Epidermal melanocyte (primary cell): ENCODE data around the gene MUCL3.
"Not testable (repeated sequence)": the region's sequence is repeated elsewhere in the genome, so short reads cannot be mapped to it uniquely, and the experiment has no call there.

Source experiments
- DNase-seq: peaks from one replicate; pipeline ENCODE4 v3.0.0; 2011; ENCODE audit warnings: low spot score; ENCODE audit not compliant: insufficient read length

The MUCL3 gene

DNA sequence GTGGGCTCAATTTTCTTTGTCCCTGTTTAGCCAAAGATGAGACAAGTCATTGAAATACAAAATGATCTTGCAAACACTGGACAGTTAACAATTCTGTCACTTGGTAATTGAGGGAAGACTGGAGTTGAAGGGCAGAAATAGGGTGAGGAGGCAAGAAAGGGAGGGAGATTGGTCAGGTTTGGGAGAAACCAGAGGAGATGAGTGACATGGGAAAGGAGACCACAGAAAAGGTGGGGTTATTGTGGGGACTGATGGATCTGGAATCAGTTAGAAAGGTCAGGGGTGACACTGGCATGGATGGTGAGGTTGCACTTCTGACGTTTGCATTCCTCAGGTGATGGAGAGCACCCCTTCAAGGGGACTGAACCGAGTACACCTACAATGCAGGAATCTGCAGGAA lies 32.1 kb upstream of the MUCL3 start:
- no peak for DNase-seq

- DNase-seq: not testable (repeated sequence)
Observed at GRCh38 chr6:30910473-30910872, 30.3 kb upstream of the MUCL3 start.

DNA sequence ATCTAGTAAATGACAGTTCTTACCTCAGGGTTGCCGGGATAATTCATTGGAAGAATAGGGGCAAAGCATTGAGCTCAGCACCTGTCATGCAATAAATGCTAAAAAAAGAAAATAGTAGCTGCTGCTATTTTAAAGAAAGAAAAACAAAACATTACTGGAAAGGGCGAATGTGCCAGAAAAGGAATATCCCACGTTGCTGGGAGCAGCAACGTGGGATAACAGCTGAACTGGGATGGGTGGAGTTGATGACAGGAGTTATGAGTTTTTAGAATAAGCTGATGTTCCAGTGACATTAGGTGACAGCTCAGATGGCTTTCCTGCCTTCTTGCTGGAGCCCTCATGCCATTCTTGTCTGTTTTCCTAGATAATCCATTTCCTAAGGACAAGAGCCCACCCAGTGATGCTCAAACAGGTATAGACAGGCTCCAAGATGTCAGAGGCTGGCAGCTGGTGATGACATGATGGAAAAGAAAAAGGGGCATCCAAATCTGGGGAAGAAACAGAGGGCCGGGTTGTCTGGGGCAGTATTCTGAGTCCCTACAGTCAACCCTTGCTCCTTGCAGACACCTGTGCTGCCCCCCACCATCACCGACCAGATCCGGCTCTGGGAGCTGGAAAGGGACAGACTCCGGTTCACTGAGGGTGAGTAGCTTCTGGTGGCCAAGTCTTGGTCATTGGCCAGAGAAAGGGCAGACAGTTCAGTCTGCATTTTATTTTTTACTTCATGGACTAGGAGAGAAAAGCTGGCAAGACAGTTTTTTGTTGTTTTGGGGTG lies 27.8 kb upstream of the MUCL3 start:
- no peak for DNase-seq

DNA sequence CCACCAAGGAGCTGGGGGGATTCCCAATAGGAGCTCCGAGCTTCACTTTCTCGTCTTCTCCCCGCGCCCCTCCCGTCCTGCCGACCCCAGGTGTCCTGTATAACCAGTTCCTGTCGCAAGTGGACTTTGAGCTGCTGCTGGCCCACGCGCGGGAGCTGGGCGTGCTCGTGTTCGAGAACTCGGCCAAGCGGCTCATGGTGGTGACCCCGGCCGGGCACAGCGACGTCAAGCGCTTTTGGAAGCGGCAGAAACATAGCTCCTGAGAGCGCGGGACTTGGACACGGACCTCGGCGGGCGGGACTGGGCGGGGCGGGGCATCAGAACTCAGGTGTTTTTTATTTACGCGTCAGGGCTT lies 27.1 kb upstream of the MUCL3 start:
- DNase-seq: no peak

GRCh38 chr6:30914076-30914853 lies 26.5 kb upstream of the MUCL3 start, which contains the start of gene VARS2:
Gene VARS2 (plus strand): TSS chr6:30914238. CDS start chr6:30914837, 599 bp downstream.
- peak; percentile 98 for DNase-seq

DNA sequence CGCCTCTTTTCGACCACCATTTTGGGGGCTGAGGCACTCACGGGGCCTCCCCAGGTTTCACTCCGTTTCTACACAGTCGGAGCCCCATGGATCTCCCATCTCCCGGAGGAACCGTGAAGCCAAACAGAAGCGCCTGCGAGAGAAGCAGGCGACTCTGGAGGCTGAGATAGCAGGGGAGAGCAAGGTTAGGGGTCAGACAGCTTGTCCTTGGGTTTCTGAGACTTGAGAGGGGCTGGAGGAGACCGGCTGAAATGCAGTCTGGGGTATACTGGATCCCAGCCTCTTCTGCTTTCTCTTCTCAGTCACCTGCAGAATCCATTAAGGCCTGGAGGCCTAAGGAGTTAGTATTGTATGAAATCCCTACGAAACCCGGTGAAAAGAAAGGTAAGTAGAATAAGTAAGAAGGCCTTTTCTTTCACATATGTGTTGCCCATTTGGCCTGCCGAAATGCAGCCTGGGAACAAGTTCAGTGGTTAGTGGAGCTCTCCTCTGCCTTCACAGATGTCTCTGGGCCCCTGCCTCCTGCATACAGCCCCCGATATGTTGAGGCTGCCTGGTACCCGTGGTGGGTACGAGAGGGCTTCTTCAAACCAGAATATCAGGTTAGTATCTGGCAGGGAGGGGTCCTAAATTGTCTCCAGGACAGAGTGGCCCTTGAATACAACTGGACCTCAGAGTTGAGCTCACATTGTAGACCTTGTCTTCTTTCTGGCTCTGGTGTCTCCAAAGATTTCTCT lies 25.8 kb upstream of the MUCL3 start:
- no peak for DNase-seq

DNA sequence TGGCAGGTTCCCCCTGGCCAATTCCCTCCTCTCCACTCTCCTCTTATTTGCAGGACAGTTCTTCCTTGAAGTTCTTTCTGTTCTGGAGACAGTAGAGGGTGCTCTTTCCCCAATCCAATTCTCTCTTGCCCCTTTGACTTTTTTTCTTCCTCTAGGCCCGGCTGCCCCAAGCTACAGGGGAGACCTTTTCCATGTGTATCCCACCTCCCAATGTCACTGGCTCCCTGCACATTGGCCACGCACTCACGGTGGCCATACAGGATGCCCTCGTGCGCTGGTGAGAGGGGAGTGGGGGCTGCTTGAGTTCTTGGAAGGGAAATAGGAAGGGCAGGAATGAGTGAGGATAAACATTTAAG lies 25.2 kb upstream of the MUCL3 start:
- DNase-seq: peak; percentile 91

DNA sequence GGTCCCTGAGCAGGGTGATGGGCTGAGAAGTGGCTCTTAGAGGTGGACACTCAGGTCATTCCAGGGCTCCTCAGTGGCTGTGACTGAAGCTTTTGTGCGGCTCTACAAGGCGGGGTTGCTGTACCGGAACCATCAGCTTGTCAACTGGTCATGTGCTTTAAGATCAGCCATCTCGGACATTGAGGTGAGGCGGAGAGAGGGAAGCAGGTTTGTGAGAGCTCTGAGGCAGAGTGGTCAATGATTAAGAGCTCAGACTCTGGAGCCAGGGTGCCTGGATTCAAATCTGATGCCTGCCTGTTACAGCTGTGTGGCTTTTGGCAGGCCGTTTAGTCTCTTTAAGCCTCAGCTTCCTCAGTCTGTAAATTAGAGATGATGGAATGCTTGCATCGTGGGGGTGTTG lies 23.7 kb upstream of the MUCL3 start:
- DNase-seq: no peak

DNA sequence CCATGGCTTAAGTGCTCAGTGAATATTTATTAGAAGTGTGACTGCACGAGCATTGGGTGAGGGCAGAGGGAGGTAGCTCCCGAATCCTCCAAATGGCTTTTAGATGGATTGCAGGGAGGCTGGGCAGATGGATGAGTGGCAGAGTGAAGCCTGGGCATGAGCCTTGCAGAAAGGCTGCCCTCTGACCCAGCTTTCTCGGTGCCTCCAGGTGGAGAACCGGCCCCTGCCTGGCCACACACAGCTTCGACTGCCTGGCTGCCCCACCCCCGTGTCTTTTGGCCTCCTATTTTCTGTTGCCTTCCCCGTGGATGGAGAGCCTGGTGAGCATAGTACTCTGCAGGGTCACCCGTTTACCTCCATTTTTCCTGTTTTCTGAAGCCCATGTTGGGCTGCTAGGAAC lies 23.3 kb upstream of the MUCL3 start:
- DNase-seq: no peak

DNA sequence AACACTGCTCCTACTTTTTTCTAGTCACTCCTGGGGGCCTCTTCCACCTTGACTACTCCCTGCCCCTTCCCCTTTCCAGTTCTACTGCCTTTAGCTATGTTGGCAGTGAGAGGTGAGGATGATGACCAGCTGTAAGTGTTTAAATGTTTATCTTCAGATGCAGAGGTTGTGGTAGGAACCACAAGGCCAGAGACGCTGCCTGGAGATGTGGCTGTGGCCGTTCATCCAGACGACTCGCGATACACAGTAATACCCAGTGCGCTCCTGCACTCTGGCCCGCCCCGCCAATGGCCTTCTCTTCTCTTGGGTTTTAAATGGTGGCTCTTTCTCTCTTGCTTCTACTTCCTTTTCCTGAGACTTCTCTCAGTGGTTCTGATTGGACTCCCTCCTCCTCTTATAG lies 22.1 kb upstream of the MUCL3 start:
- no peak for DNase-seq

- no peak for DNase-seq
Observed at GRCh38 chr6:30922447-30922852, 18.3 kb upstream of the MUCL3 start.

- not testable (repeated sequence) for DNase-seq
Observed at GRCh38 chr6:30924040-30924627, 16.6 kb upstream of the MUCL3 start.

- no peak for DNase-seq
Observed at GRCh38 chr6:30926644-30927043, 14.1 kb upstream of the MUCL3 start.

DNA sequence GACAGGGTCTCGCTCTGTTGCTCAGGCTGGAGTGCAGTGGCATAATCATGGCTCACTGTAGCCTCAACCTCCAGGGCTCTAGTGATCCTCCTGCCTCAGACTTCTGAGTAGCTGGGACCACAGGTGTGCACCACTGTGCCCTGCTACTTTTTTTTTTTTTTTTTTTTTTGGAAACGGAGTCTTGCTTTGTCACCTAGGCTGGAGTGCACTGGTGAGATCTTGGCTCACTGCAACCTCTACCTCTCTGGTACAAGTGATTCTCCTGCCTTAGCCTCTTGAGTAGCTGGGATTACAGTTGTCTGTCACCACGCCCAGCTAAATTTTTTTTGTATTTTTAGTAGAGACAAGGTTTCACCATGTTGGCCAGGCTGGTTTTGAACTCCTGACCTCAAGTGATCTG lies 13.7 kb upstream of the MUCL3 start:
- DNase-seq: not testable (repeated sequence)

DNA sequence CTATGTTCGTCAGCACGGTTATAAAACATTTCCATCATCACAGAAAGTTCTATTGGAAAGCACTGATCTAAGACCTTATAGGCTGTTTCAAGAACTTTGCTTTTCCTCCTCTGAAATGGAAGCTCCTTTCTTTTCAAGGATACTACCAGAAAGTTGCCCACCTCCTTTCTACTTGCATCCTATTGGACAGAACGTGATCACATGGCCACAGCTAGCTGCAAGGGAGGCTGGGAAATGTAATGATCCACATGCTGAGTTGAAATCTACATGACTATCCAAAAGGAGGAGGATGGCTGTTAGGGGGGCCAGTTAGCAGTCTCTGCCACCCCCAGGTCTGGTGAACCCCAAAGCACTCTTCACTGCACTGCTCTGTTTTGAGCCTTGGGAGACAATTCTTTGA lies 12.1 kb upstream of the MUCL3 start:
- DNase-seq: no peak

DNA sequence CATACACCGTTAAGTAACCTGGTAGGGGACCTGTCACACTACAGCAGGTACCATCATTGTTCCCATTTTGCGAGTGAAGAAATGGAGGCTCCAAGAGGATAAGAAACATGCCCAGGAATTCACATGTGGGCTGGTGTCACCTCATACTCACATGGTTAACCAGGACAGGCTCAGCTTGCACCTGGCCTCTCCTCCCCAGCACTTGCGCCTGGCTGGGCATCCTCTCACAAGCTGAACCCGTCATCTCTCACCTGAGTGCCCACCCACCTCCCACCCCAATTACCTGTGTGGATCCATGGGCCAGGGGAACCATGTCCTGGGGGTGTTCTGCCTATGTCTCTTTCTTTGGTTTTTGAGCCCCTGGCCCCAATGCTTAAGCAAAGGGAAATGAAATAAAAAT lies 10.3 kb upstream of the MUCL3 start:
- DNase-seq: no peak

GRCh38 chr6:30931272-30931671 lies 9.5 kb upstream of the MUCL3 start:
- no peak for DNase-seq

GRCh38 chr6:30931969-30932645 lies 8.7 kb upstream of the MUCL3 start, which contains the start of gene SFTA2:
Gene SFTA2 (minus strand): TSS chr6:30932170. CDS start chr6:30932096, 74 bp downstream.
- no peak for DNase-seq

GRCh38 chr6:30932665-30933365 lies 8.0 kb upstream of the MUCL3 start:
- no peak for DNase-seq

GRCh38 chr6:30935018-30935417 lies 5.8 kb upstream of the MUCL3 start:
- no peak for DNase-seq

DNA sequence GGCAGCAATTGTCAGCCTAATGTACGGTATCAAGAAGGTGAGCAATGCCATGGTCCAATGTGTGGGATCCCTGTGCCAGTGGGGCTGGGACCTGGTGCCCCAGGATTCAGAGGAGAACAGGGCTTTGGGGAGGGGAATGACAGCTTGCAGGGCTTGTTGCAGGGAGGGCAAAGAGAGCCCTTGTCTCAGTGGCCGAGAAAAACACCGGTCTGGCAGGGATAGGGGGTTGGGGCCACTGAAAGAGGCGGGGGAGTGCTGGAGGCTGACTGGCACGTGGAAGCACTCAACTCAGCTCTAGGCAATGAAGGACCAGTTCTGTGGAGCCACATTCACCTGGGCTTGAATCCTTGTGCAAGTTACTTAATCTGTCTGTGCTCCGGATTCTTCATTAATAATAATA lies 3.5 kb upstream of the MUCL3 start:
- DNase-seq: no peak
